H9 (cell line): ENCODE measurements around the gene ATF1. TPM values are rescaled to one million over a fixed set of nuclear protein-coding genes. Genes with fewer than 3 reads are reported as not detected.
A peak's percentile ranks its signal among the peaks of the same experiment; 100 is the strongest.

ENCODE experiments used
- DNase-seq: peaks from one replicate; pipeline ENCODE4 v3.0.0-alpha.2; 2017
- H2AFZ ChIP-seq: one replicate; pipeline ENCODE4 v1.6.1; 2013; ENCODE audit warnings: mild to moderate bottlenecking, low read length, control low read depth, moderate library complexity
- H2AK5ac ChIP-seq: 2 replicates; pipeline ENCODE4 v1.6.1; 2013; ENCODE audit warnings: low read length, control low read depth, mixed read lengths; ENCODE audit not compliant: insufficient read length
- H2BK120ac ChIP-seq: one replicate; pipeline ENCODE4 v1.6.1; 2013; ENCODE audit warnings: low read depth, mild to moderate bottlenecking, low read length, control low read depth, inconsistent platforms; ENCODE audit not compliant: poor library complexity, severe bottlenecking
- H2BK12ac ChIP-seq: 2 replicates; pipeline ENCODE4 v1.6.1; 2013; ENCODE audit warnings: low read length, control low read depth, mixed read lengths, low read depth; ENCODE audit not compliant: insufficient read length
- H2BK15ac ChIP-seq: 2 replicates; pipeline ENCODE4 v1.6.1; 2013; ENCODE audit warnings: low read depth, low read length, control low read depth
- H2BK20ac ChIP-seq: one replicate; pipeline ENCODE4 v1.6.1; 2013; ENCODE audit warnings: low read depth, mild to moderate bottlenecking, low read length, control low read depth, inconsistent platforms; ENCODE audit not compliant: poor library complexity, severe bottlenecking
- H2BK5ac ChIP-seq: 2 replicates; pipeline ENCODE4 v1.6.1; 2013; ENCODE audit warnings: low read length, control low read depth, mixed read lengths; ENCODE audit not compliant: insufficient read length
- H3K14ac ChIP-seq: 2 replicates; pipeline ENCODE4 v1.6.1; 2013; ENCODE audit warnings: low read length, control low read depth; ENCODE audit not compliant: insufficient read depth
- H3K18ac ChIP-seq: 2 replicates; pipeline ENCODE4 v1.6.1; 2013; ENCODE audit warnings: low read depth, mild to moderate bottlenecking, mixed read lengths, low read length, control low read depth; ENCODE audit not compliant: insufficient read length
- H3K23ac ChIP-seq: 2 replicates; pipeline ENCODE4 v1.6.1; 2013; ENCODE audit warnings: low read length, control low read depth, mixed read lengths, low read depth; ENCODE audit not compliant: insufficient read length
- H3K23me2 ChIP-seq: 2 replicates; pipeline ENCODE4 v1.6.1; 2013; ENCODE audit warnings: low read depth, mild to moderate bottlenecking, mixed read lengths, low read length, control low read depth; ENCODE audit not compliant: insufficient read length, poor library complexity, severe bottlenecking
- H3K27ac ChIP-seq: 2 replicates; pipeline ENCODE4 v1.5.1; 2013; ENCODE audit warnings: low read length, control low read depth, mixed read lengths, low read depth; ENCODE audit not compliant: insufficient read length
- H3K27me3 ChIP-seq: 2 replicates; pipeline ENCODE4 v1.6.1; 2013; ENCODE audit warnings: low read length, control low read depth, inconsistent platforms; ENCODE audit not compliant: insufficient read depth
- H3K4ac ChIP-seq: 2 replicates; pipeline ENCODE4 v1.6.1; 2013; ENCODE audit warnings: low read depth, mild to moderate bottlenecking, control low read depth, inconsistent platforms, low read length, moderate library complexity
- H3K4me1 ChIP-seq: 2 replicates; pipeline ENCODE4 v1.6.1; 2013; ENCODE audit warnings: low read length, control low read depth, inconsistent platforms; ENCODE audit not compliant: insufficient read depth
- H3K4me2 ChIP-seq: 2 replicates; pipeline ENCODE4 v1.6.1; 2013; ENCODE audit warnings: low read length, control low read depth, mixed read lengths; ENCODE audit not compliant: insufficient read length, insufficient read depth
- H3K56ac ChIP-seq: 2 replicates; pipeline ENCODE4 v1.6.1; 2013; ENCODE audit warnings: low read depth, mild to moderate bottlenecking, mixed read lengths, low read length, control low read depth; ENCODE audit not compliant: insufficient read length
- H3K79me1 ChIP-seq: 2 replicates; pipeline ENCODE4 v1.6.1; 2013; ENCODE audit warnings: low read depth, mild to moderate bottlenecking, moderate library complexity, low read length, control low read depth, inconsistent platforms; ENCODE audit not compliant: insufficient read depth, poor library complexity, severe bottlenecking
- H3K79me2 ChIP-seq: 2 replicates; pipeline ENCODE4 v1.6.1; 2013; ENCODE audit warnings: low read length, control low read depth, inconsistent platforms; ENCODE audit not compliant: insufficient read depth
- H3K9ac ChIP-seq: 2 replicates; pipeline ENCODE4 v1.6.1; 2013; ENCODE audit warnings: low read length, control low read depth, mixed read lengths; ENCODE audit not compliant: insufficient read length; ENCODE audit errors: extremely low read depth
- H3K9me3 ChIP-seq: one replicate; pipeline ENCODE4 v1.6.1; 2013; ENCODE audit warnings: low read depth, low read length, inconsistent platforms; ENCODE audit not compliant: control insufficient read depth
- H3T11ph ChIP-seq: one replicate; pipeline ENCODE4 v1.6.1; 2013; ENCODE audit warnings: mild to moderate bottlenecking, low read length, control low read depth, inconsistent platforms
- H4K20me1 ChIP-seq: one replicate; pipeline ENCODE4 v1.6.1; 2013; ENCODE audit not compliant: control insufficient read depth, insufficient read length, insufficient read depth
- H4K5ac ChIP-seq: 2 replicates; pipeline ENCODE4 v1.6.1; 2013; ENCODE audit warnings: low read depth, mild to moderate bottlenecking, mixed read lengths, low read length, control low read depth; ENCODE audit not compliant: insufficient read length
- H4K8ac ChIP-seq: replicated peaks from 2 replicates; pipeline ENCODE4 v1.6.1; 2013; ENCODE audit warnings: low read length, control low read depth, mixed read lengths, low read depth; ENCODE audit not compliant: insufficient read length
- H4K91ac ChIP-seq: 2 replicates; pipeline ENCODE4 v1.6.1; 2013; ENCODE audit warnings: low read depth, mild to moderate bottlenecking, moderate library complexity, mixed read lengths, low read length, control low read depth; ENCODE audit not compliant: insufficient read length
- H3K27ac Mint-ChIP-seq, 3 experiments: 2 replicates in 2 of 3; 3 replicates in 1 of 3; pipeline ENCODE4 v1.8.0; 2020 to 2021; ENCODE audit warnings: mixed read lengths in 3 of 3, mild to moderate bottlenecking in 1 of 3, moderate library complexity in 1 of 3
- H3K27me3 Mint-ChIP-seq: 2 replicates; pipeline ENCODE4 v1.8.0; 2021; ENCODE audit warnings: low read depth, mild to moderate bottlenecking, moderate library complexity, mixed read lengths
- H3K36me3 Mint-ChIP-seq, 3 experiments: 2 replicates in 2 of 3; 3 replicates in 1 of 3; pipeline ENCODE4 v1.8.0; 2020 to 2021; ENCODE audit warnings: low read depth in 3 of 3, mixed read lengths in 3 of 3; ENCODE audit not compliant: insufficient read depth in 1 of 3
- H3K4me1 Mint-ChIP-seq, 2 experiments: 2 replicates each; pipeline ENCODE4 v1.8.0; 2020; ENCODE audit warnings: mixed read lengths in 2 of 2
- H3K4me3 Mint-ChIP-seq, 2 experiments: 2 replicates in 1 of 2; 3 replicates in 1 of 2; pipeline ENCODE4 v1.8.0; 2020 to 2021; ENCODE audit warnings: mild to moderate bottlenecking in 2 of 2, mixed read lengths in 2 of 2, moderate library complexity in 1 of 2
- H3K9me3 Mint-ChIP-seq, 2 experiments: 2 replicates in 1 of 2; 3 replicates in 1 of 2; pipeline ENCODE4 v1.8.0; 2020; ENCODE audit warnings: mild to moderate bottlenecking in 2 of 2, mixed read lengths in 2 of 2, moderate library complexity in 1 of 2
- CTCF ChIP-seq: fragments of 200-600 bp; sonication (generic); conservative IDR thresholded peaks from 3 replicates; pipeline ENCODE4 v1.8.0; 2021; ENCODE audit warnings: antibody characterized with exemption, mild to moderate bottlenecking
- WGBS: extraction: QIAGEN DNeasy Blood & Tissue Kit; methylation state at CpG from one replicate; pipeline ENCODE4 v1.1.7; 2013; ENCODE audit warnings: missing lambda C conversion rate, low lambda C conversion rate, mixed read lengths; ENCODE audit not compliant: insufficient read length; ENCODE audit errors: extremely low coverage; 5-methylcytosine and 5-hydroxymethylcytosine counted together
- total RNA-seq: library from RNA; stranded (reverse); gene quantifications from 2 replicates; pipeline ENCODE4 v1.2.1, GENCODE V29; 2021

ATF1 gene
- total RNA-seq, 1 experiment from 2014 or later, result 47.8 TPM

- H3T11ph ChIP-seq, result no peak overlapping the region
- Mint-ChIP-seq H3K27me3 (no peaks in the 10 kb centered on the region), H3K9me3 (no peaks in the 10 kb centered on the region), H3K4me1 (no peaks in the 10 kb centered on the region), H3K36me3 (peaks cover 32 to 81% (median 66%) of the 10 kb centered on the region in 3 experiments), H3K4me3 (no peak overlapping the region), H3K27ac (peak overlapping the region in 1 of 3 experiments; percentile 15; a peak in 1 of 7 replicates)
- H3K9ac ChIP-seq, result no peak overlapping the region
- no peaks in the 10 kb centered on the region for H3K4me1 ChIP-seq
- no peak overlapping the region for H3K27ac ChIP-seq
- H2BK120ac ChIP-seq, result no peak overlapping the region
- no peak overlapping the region for H4K91ac ChIP-seq
- H3K4ac ChIP-seq, result no peak overlapping the region
- H3K9me3 ChIP-seq, result no peaks in the 10 kb centered on the region
- WGBS, result no CpG with 5 or more reads among the region's 7 CpGs
- DNase-seq, result no peak
- no peak overlapping the region for H2AFZ ChIP-seq
- H2BK5ac ChIP-seq, result no peak overlapping the region
- no peak overlapping the region for H3K23ac ChIP-seq
- no peak overlapping the region for H4K5ac ChIP-seq
- H3K14ac ChIP-seq, result no peak overlapping the region
- H3K4me2 ChIP-seq, result no peak overlapping the region
- no peak overlapping the region for H2AK5ac ChIP-seq
- no peaks in the 10 kb centered on the region for H3K79me1 ChIP-seq
- no peaks in the 10 kb centered on the region for H3K23me2 ChIP-seq
- no peaks in the 10 kb centered on the region for H4K20me1 ChIP-seq
- no peak overlapping the region for H3K18ac ChIP-seq
- TF ChIP-seq CTCF, result no peak
- no peaks in the 10 kb centered on the region for H3K79me2 ChIP-seq
- no peak overlapping the region for H3K56ac ChIP-seq
- H3K27me3 ChIP-seq, result no peaks in the 10 kb centered on the region
- H4K8ac ChIP-seq, result no peak overlapping the region
- H2BK12ac ChIP-seq, result no peak overlapping the region
- H2BK15ac ChIP-seq, result no peak overlapping the region
- no peak overlapping the region for H2BK20ac ChIP-seq
These were observed 24.3 kb upstream of the ATF1 start for GRCh38 chr12:50739611-50740010.
